HL-60/S4 treated with phorbol 12-myristate 13-acetate at 8.2 ng/mL for 4 days and 3 days (cell line): Measurements from ENCODE around the gene GATB.
"Not testable (repeated sequence)": the region's sequence is repeated elsewhere in the genome, so short reads cannot be mapped to it uniquely, and the experiment has no call there.

Experiments used
- in situ Hi-C: fragments of 300-500 bp; cut with MboI; formaldehyde crosslinking; loops from 2 replicates; pipeline ENCODE4 v1.15.0; 2022; ENCODE audit warnings: low sequenced_read_pairs

Gene GATB

DNA sequence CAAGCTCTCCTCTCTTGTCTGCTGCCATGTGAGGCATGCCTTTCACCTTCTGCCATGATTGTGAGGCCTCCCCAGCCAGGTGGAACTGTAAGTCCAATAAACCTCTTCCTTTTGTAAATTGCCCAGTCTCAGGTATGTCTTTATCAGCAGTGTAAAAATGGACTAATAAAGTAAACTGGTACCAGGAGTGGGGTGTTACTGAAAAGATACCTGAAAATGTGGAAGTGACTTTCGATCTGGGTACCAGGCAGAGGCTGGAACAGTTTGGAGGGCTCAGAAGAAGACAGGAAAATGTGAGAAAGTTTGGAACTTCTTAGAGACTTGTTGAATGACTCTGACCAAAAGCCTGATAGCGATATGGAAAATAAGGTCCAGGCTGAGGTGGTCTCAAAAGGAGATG, 24.0 kb downstream of the GATB start:
- in situ Hi-C loops: not testable (repeated sequence)

DNA sequence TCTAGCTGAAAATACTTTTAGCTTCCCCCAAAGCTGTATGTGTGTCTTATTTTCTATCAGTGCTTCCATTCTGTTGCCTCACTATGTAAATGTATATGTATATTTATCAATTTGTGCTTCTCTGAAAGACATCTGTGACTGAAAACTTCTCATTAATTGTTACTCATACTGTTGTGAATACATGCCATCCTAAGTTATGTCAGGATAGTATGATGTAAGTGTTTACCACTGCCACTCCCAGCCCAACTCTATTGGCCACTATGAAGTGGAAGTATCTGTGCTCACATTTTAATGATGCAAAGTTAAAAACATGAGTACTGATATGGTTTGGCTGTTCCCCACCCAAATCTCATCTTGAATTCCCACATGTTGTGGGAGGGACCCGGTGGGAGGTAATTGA, 24.4 kb downstream of the GATB start:
- in situ Hi-C loops: no loop called here

DNA sequence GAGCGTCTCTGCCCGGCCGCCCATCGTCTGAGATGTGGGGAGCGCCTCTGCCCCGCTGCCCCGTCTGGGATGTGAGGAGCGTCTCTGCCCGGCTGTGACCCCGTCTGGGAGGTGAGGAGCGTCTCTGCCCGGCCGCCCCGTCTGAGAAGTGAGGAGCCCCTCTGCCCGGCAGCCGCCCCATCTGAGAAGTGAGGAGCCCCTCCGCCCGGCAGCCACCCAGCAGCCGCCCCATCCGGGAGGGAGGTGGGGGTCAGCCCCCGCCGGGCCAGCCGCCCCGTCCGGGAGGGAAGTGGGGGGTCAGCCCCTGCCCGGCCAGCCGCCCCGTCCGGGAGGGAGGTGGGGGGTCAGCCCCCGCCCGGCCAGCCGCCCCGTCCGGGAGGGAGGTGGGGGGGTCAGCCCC, 29.1 kb downstream of the GATB start:
- in situ Hi-C loops: not testable (repeated sequence)

DNA sequence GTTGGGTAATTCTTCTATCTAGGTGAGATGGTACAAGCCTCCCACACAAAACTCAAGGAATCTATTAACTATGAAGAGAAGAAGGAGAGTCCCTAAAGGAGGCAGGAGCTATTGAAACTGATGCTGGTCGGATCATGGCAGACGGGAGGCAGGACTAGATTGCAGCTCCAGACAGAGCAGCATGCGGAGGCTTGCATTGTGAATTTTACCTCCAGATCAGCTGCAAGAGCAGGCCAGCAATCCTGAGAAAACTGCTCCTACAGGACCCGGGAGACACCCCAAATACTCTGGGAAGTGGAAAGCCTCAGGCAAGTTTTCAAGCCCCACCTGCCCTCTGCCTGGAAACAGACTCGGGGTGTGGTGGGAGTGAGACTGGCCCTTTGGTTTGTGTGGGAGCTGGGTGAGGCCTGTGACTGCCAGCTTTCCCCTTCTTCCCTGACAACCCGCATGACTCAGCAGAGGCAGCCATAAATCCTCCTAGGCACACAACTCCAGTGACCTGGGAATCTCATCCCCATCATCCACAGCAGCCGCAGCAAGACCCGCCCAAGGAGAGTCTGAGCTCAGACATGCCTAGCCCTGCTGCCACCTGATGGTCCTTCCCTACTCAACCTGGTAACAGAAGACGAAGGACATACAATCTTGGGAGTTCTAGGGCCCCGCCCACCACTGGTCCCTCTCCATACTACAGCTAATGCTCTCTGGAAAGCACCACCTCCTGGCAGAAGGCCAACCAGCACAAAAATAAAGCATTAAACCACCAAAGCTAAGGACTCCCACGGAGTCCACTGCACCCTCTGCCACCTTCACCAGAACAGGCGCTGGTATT, 30.9 kb downstream of the GATB start:
- in situ Hi-C loops: no loop called here

DNA sequence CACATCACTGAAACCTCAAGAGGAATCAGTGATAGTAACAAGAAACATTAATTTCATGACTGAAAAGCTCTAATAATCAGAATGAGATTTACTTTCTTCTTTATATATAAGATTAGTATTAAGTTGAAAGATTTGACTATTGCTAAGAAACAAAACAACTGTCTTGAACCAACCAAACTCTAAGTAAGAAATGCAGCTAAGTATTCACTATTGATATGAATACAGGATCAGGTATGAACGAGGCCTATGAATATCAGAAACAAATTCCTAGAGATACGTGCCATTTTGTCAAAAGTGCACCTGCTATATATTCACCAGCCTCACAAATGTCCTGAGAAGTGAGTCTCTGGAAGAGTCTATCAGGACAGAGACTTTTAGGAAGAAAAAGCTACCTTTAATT, 32.1 kb downstream of the GATB start:
- in situ Hi-C loops: no loop called here

DNA sequence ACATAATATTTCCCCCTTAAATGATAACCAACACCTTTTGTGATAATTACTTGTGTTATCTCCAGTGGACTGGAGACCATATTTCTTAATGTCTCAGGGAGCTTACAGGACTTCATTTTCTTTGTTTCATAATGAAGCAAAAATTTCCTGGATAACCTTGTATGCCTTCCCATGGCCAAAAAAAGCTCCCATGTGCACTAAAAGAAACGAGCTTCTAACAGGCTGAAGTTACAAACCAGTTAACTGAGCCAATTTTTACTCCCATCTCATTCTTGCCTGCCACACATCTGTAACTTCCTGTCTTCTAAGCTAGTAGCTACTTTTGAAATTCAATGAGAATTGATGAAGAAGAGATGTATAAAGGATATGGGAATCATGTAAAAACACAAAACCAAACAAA, 32.8 kb downstream of the GATB start:
- in situ Hi-C loops: no loop called here

DNA sequence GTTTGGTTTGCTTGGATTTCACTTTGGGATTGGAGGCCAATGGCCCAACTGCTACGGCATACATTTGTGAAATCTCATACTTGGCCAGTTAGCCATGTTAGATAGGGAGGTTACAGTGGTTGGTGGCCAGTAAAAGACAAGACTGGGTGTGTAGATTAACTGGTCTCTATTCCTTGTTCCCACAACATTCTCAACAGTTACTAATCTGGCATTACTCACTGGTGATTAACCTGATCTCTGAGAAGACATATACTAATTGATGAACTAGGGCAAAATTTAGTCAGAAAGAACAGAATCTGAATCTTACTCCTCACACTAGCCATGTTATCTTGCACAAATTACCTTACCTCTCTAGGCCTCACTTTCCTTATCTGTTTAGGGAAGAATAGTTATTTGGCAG, 33.4 kb downstream of the GATB start:
- in situ Hi-C loops: no loop called here

DNA sequence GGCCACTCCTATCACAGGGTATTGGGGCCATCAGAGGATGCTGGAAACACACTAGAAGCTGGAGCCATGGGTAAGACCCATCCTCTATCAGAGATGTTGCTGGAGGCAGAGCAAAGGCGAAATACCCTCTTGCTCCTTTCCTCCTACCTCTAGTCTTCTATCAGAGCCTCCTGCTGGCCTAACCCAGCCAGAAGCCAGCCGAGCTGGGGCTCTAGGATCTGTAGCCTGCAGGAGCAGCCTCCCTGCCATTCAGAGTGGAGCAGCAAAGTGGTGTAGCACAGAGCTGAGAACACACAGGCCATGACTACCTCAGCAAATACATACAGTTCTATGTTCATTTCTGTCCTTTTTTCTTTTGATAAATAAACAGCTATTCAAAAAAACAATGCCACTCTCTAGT, 35.7 kb downstream of the GATB start:
- in situ Hi-C loops: no loop called here

DNA sequence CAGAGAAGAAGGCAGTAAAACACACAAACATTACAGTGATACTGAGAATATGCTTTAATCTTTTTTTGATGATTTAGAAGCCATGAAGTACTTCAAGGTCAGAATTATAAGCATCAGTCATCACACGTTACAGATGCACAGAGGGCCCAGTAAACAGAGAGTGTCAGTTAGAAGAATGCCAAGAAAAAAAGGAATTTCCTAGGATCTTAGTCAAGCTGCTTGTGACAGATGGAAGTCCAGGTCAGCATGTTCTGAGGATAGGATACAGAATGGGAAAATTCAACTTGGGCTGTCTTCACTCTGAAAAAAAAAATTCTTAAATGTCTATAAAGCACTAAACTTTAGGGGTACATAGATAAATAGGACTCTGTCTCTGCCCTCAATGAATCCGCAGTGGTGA, 38.9 kb downstream of the GATB start:
- in situ Hi-C loops: no loop called here

DNA sequence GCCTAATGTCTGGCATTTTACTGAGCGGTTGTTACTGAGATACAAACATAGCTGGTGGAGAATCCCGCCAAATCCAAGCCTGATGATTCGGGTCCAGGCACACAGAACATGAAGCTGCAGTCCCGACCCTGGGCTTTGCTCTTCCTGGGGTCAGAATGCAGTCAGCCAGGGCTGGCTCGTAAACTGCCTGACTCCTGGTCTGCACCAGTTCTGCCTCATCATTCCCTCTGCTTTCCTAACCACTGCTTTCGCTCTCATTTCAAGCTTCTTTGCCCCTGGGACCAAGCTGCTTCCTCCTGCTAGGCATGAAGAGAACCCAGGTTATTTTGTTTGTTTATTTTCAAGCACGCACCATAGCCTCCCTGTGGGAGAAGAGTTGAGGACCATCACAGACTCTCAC, 39.3 kb downstream of the GATB start:
- in situ Hi-C loops: no loop called here

DNA sequence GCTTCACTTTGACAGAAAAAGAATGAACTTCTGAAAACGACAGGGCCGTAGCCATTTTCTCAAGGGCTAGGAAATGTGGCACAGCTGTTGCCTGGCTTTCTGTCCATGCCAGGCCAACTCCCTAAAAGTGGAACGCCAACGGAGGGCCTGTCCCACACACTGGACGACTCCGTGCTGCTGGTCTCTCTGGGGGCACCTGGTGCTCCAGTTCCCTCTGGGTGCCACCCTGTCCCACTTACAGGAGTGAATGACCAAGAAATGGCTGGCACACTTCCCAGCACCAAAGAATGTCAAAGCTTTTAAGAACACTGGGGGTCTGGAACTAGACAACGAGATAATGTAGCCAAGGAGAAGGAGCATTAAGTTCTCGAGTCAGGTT, 40.9 kb downstream of the GATB start:
- in situ Hi-C loops: no loop called here

DNA sequence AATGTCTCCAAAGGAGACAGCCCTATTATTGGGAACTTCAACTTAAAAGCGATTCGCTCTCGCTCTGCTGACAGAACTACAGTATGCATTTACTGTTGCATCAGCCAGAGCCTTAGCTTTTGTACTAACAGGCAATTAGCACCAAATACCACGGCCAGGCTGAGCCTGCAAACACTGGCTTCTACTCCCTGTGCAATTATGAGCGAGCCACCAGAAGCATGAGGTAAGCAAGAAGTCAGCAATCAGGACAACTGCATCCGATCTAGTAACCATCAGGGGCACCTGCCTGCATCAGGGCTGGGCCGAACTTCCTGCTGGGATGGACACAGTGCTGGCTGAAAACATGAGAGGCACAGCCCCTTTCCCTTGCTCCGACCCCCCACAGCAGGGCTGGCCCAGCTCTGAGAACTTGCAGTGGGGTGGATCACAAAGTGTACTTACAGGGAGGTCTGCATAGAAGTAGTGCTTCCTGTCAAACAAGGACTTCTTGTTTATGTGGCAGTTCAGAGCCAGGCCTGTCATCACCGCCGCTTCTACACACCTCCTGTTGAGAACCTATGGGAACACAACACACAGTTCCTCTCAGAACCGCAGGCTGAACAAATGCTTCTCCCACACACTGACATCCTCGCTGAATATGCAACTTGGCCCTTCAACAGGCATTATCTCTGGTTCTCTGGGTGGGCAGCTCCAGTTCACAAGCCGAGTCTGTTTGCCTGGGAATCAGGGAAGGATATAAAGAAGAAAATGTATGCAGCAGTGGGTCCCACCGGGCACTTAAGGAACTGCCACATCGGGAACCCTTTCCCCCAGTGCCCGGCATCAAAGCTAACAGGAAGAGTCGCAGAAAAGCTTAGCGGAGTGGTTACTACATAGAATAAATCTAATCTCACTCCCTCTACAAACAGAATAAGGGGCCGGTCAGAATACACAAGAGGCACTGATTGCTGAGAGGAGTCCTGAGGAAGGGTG, 41.5 kb downstream of the GATB start:
- in situ Hi-C loops: no loop called here

DNA sequence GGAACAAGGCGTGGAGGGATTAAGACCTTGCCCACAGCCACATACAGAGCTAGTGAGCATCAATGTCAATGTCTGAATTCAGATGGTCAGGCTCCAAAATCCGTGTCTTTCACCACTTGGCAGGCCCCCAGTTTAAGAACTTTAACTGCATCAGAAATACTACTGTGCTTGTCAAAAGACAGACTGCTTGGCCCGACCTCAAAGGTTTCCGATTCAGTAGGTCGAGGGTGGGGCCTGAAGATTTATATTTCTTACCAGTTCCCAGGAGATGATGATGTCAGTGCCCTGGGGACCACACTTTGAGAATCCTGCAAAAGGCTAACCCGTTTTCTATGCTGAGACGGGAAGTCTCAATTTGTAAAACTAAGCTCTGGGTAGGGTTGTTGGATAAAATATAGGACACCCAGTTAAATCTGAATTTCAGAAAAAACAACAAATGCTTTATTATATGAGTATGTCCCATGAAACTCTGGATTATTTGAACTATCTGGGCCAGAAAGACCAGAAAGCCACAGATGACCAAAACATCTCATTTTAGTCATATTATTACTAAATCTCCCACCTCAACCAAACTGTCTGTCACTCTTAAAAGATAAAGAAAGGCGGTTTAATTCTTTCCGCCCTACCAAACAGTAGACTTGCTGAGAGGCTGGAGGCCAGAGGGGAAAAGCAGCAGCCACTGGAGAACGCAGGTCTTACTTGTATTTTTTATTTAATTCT, 42.7 kb downstream of the GATB start:
- in situ Hi-C loops: no loop called here

DNA sequence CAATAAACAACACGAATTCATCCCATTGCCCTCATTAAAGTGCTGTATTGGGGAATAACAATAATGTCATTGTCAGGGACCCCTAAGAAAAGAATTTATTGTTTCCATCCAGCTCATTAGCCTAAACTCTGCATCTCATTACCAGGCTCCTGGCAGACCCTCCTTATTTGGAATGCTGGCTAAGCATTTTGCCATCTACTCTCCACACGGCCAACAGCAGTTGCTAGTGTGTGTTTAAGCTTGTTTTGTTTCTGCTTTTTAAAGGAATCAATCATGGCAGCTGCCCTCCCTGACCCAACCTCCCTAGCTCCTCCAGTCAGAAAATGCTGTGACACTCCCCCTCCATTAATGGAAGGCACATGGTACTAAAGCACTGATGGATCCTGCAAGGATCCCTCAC, 43.5 kb downstream of the GATB start:
- in situ Hi-C loops: no loop called here

DNA sequence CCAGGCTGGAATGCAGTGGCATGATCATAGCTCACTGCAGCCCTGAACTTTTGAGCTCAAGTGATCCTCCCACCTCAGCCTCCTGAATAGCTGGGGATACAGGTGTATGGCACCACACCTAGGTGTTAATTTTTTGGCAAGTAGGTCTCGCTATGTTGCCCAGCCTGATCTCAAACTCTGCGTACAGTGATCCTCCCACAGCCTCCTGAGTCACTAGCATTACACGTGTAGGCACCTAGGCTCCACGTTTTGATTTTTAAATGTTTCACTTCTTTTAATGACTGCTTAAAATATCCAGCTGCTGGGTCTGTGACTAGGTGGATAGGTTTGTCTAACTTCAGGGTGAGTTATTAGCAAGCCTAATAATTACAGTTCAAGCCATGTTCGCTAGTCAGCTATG, 44.5 kb downstream of the GATB start:
- in situ Hi-C loops: no loop called here

DNA sequence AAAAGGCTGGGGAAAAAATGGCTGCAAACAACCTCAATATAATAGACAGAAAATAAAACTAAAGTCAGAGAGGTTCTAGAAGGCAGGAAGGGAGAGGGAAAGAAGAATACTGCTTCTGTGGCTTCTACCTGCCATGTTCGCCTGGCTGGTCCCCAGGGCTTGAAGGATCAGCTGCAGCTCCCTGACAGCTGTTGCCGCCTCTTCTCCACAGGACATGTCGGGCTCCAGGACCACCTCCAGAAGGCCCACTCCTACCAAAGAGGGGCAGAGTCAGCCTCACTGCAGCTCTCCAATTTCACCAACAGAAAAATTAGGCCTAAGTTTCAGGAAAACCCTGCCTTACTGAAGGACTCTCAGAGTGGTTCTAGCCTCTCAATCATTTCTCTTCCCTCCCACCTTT, 44.9 kb downstream of the GATB start:
- in situ Hi-C loops: no loop called here

DNA sequence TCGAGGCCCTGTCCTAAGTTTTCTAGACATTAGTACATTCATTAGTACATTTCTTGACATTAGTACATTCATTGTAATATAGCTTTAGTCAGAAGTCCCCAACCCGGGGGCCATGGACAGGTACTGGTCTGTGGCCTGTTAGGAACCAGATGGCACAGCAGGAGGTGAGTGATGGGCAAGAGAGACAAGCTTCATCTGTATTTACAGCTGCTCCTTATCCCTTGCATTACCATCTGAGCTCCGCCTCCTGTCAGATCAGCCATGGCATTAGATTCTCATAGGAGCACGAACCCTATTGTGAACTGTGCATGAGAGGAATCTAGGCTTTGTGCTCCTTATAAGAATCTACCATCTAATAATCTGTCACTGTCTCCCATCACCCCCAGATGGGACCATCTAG, 48.0 kb downstream of the GATB start:
- in situ Hi-C loops: no loop called here

DNA sequence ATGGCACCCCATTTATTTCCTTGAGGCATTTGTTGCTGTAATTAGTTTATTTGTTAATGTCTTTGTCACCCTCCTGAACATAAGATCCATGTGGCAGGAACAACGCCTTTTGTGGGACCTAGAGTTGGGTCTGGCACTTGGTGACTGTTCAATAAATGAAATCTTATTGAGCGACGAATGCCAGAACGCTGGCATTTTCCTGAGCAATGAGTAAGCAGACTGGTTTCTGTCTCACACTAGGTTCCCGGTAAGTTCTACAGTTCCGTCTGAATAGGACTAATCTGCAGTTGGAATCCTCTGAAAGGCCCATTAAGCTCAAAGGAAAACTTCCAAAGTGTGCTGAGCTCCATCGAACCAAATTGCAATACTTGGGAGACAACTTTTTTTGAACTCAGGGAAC, 49.2 kb downstream of the GATB start:
- in situ Hi-C loops: no loop called here

DNA sequence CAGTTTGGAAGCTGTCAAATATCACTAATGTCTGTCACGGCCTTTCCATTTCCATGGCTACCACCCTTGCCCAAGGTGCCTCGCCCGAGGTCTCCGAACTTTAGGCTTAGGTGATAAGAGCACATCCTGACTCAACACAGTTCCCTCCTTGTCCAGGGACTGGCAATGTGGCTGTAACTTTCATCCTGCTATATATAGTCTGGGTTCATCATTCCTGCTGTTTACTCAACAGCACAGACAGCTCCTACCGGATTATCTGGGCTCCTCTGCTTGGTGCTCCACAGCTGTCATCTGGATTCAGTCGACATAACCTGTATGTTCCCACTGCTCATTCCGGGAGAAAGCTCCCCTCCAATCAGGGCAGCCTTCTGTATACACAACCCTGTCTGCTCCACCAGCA, 51.2 kb downstream of the GATB start:
- in situ Hi-C loops: no loop called here

DNA sequence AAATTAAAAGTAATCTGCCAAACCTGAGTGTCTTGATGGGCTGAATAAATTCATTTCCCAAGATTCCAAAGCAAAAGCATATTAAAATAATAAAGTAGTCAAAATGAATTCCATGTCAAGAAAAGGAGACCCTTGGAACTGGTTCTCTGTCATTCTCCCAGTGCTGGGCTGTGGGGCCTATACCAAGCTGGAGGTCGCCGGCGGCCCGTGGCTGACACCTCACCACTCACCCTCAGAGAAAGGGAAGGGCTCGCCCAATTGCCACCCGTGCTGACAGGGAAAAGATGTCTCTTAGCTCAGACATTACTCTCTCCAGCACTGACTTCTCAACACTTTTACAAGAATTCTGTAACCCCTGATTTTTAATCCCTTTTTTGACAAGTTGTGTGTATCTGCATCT, 51.7 kb downstream of the GATB start:
- in situ Hi-C loops: no loop called here

DNA sequence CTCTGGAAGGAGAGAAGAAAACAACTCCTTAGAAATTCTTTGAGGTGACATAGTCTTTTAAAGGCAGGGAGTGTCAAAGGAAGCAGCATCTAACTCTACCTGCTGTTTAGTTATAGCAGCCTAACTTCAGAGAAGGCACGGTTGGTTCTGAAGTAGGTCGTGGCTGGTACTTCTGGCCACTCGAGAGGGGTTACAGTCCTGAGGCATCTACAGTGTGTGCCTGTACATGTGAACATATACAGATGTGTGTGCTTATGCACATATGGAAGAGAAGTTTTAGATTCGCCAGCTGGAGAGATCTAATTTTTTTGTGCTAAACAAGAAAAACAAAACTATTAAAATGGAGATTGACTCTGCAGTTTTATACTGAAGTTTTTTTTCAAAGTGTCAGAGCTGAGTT, 52.7 kb downstream of the GATB start:
- in situ Hi-C loops: no loop called here

DNA sequence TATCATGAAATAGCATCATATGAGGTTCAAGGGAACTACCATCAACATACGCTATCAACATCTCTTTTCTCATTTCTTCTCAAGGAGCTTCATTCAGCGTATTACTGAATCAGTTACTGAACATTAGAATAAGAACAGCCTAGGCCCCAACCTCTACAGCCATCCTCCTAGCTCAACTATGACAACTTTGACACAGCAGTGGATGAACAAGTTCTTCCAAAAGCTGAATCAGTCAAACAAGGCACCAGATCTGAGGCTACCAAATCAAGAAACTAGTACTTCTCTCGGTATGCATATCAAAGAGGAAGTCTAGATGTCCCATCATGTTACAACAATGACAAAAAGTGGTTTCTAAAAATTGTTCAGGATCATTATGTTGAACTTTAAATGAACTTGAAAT, 57.4 kb downstream of the GATB start:
- in situ Hi-C loops: no loop called here
